Measurements from ENCODE around the gene ERCC4.

The ERCC4 gene

DNA sequence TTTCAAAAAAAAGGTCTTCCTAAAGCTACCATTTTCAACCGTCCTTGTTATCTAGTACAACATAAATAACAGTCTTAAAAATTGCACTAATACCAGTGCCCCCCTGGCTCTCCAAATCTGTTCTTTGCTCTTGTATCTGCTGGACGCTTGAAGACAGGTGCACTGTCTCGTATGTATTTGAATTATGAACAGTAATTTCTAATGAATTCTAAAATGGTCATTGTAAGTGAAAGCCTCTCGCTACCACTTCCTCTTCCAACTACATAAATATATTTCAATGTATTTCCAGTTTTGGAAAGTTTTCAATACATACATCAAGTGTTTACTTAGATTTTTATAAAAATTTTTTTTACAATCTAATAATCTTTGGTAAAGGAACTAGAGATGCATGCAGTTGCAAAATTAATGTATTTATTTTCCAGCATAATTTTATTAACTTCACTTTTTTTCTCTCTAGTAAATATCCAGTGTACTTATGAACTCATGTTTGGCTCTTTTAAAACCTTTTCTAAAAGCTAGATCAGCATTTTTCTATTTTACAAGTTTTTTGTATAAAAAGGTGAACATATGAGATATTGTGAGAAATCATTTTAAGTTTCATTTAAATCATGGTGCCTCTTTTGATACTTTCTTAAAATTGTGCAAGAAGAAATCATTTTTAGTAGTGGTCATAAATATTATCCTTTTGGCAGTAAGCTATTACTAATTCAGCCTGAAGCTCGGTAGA lies 31.0 kb downstream of the ERCC4 start:
- DNase-seq: no peak

GRCh38 chr16:13951611-13952010 lies 31.7 kb downstream of the ERCC4 start:
- no peak for DNase-seq

DNA sequence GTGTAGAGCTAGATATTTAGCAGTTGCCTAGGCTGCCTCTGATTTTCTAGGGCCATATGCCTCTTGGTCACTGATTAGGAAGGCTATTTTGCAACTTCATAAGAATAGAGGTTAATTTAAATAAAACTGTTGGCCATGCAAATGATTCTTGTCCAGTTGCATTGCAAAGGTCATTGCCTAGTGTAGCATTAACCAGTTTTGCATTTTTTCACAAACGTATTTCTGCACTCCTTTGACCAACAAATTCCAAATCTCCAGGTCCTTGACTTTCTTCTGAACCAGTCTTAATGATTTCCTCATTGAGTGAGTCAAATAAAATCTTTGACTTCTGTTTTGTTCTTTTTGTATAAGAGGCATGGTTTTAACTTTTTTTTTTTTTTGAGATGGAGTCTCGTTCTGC lies 33.5 kb downstream of the ERCC4 start:
- no peak for DNase-seq

DNA sequence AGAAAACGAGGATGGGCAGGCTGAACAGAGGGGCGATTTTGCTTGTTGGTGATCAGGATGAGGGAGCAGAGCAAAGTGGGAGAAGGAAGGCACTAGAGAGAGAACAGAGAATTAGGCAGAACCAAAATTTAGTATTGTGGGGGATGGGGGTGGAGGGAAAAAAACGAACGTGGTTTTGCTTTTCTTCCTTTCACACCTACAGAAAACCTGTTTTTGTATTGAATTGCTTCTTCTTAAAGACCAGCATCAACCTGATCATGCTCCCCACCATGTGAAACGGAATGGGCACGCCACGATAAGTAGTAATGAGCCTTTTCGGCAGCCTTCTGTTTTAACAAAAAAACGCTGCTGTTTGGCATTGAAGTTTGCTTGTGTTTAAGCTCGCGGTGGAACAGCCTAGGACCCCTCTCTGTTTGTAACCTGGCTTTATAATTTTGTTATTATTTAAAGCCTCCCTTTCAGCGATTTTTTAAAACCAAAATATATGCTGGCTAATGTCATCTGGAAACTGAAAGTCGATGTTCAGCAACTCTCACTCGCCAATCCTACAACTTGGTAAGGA lies 36.8 kb downstream of the ERCC4 start:
- no peak for DNase-seq

DNA sequence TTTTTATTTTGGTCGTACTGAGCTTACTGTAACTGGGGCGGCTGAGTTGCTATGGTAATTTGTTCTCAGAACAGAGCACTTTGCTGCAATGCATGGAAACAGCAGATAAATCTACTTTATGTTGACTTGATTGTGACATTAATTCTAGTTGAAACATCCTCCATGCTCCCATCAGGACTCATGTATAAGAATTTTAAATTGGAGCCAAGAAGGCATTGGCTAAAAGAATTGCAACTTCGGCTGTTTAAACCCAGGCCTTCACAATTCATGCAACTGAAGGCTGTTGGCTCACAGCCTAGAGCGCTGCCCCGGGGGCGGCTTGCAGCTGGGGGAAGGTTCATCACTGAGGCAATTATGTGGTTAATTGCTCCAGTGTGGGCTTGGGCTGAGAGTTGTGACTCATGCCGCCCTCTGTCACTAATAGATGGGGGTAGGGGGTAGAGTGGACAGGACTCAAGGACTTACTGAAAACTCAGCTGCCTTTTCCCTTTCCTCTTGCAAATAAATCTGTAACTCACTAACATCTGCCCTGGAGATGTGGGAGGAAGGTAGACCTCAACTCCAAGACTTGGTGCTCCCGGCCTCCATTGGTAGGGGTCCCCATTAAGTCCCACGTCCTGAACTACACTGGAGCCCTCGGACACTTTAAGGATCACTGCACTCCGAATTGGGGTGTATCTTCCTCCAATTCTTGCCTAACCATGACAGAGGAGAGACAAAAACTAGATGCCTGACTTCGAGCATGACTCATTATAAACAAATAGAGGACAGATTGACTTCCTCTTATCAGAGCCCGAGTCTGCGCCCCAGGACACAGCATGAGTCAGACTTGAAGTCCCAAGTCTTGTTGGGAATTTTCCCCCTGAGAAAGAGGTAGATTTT lies 37.5 kb downstream of the ERCC4 start:
- peak; percentile 97 to 98 for DNase-seq

DNA sequence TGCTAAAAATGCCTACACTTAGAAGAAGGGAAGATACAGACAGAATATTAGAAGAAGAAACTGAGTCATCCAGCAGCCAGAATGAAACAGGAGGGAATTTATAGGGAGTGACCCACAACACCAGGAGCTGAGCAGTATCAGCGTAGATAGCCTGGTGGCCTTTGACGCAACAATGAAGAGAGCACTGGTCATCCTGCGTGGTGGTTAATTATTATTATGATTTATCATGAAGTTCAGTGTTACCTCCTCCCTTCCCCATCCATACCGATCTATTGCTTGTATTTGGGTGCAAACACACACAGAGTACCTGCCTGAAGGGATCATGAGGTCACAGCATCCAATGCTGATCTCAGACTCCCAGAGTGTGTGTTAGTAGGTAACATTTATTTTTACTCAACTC lies 38.5 kb downstream of the ERCC4 start:
- no peak for DNase-seq

DNA sequence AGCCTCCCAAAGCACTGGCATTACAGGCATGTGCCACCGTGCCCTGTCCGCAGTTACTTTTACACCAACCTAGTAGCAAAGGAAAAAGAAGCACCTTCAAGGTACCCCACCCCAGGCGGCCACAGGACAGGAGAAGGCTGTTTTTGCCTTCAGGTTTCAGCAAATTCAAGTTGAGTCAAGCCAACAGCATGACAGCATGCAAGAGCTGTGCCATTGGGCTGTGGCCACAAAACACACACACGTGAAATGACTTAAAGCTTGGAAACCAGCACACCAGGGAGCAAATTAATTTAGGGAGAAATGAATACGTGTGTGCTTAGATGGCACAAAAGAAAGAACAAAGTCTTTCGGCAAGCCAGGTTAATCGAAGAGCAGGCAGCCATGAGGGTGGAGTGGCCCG lies 39.7 kb downstream of the ERCC4 start:
- no peak for DNase-seq

DNA sequence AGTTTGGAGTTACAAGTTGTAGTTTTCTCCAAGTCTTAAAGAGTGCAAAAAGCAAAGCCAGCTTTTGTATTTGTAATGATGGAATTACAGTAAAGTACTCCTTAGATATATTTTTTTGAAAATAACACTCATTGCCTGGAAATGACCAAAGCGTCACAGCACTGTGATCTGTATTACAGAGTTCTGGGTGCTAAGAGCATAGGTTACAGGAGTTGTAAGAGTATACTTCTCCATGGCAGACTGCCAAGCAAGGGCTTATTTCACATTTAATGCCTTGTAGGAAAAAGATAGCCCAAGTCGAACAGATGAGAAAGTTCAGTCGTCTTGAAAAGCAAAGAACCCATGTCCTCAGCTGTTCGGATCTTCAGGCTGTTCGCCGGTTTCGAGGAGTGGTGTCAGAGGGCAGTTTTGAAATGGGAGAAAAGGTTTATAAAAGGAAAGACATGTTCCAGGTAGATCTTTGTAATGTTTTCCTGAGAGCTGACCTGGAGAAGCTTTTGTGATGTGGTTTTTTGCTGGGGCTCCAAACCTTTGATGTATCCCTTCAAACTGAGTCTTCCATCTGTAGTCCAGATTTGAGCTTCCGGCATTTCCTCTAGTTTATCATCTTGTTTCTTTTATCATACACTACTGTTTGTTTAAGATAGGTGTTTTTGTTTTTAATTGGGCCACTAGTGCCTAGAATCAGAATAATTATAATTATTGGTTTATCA lies 41.3 kb downstream of the ERCC4 start:
- DNase-seq: peak in 1 of 2 donors; percentile 37

GRCh38 chr16:13962232-13962631 lies 42.3 kb downstream of the ERCC4 start:
- no peak for DNase-seq

- no peak for DNase-seq
Observed at GRCh38 chr16:13968835-13969234, 48.9 kb downstream of the ERCC4 start.

- no peak for DNase-seq
Observed at GRCh38 chr16:13969711-13970110, 49.8 kb downstream of the ERCC4 start.

DNA sequence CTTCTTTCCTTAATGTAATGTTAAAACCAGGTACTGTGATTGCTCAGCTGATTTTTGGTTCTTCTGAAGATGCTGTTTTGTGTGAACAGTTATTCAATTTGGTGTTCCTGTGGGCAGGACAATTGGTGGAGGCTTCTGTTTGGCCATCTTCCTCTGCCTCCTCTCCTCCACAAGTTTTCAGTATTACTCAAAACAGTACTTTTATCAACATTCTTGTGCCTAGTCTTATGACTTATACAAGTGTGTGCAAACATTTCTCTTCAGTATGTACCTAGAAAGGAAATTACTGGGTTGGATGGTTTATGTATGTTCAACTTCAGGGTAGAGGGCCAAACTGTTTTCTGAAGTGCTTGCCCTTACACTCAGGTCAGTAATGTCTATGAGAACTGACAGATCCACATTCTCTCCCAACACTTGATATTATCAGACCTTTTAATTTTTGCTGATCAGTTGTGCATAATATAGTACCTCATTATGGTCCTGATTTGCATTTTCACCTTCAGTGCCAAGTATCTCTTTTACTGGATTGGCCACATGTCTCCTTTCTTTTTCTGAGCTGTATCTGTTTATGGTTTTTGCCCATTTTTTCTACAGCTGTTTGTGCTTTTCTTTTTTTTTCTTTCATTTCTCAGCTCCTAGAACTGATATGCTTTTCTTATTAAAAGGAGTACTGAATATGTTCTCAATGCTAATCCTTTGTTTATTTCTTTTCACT lies 50.9 kb downstream of the ERCC4 start:
- no peak for DNase-seq

GRCh38 chr16:13973321-13974023 lies 53.5 kb downstream of the ERCC4 start:
- no peak for DNase-seq

- no peak for DNase-seq
Observed at GRCh38 chr16:13977177-13977576, 57.2 kb downstream of the ERCC4 start.

- no peak for DNase-seq
Observed at GRCh38 chr16:13982451-13982850, 62.5 kb downstream of the ERCC4 start.

GRCh38 chr16:13983625-13984024 lies 63.7 kb downstream of the ERCC4 start:
- DNase-seq: no peak

- no peak for DNase-seq
Observed at GRCh38 chr16:13984794-13985193, 64.8 kb downstream of the ERCC4 start.

DNA sequence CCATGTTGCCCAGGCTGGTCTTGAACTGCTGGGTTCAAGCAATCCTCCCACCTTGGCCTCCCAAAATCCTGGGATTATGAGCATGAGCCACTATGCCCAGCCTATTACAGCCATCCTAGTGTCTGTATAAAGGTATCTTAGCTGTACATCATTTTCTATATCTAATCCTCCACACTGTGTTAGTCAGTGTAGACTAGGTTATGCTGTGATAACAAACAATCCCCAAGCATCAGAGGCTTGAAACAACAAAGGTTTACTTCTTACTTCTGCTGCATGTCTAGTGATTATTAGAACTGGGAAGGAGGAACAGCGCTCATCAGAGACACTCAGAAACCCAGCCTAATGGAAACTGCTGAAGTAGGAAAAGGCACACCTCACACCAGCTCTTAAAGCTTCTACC lies 68.1 kb downstream of the ERCC4 start:
- DNase-seq: no peak

DNA sequence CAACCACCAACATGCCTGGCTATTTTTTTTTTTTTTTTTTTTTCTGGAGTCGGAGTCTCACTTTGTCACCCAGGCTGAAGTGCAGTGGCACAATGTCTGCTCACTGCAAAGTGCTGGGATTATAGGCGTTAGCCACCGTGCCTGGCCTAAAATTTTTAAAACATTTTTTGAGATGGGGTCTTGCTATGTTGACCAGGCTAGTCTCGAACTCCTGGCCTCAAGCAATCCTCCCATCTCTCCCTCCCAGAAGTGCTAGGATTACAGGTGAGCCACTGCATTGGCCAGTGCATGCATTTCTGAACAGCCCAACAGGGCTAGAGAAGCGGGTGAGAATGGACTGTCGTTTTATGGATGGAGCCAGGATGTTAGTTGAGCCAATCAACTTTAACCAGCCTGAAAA lies 72.4 kb downstream of the ERCC4 start:
- DNase-seq: no peak

DNA sequence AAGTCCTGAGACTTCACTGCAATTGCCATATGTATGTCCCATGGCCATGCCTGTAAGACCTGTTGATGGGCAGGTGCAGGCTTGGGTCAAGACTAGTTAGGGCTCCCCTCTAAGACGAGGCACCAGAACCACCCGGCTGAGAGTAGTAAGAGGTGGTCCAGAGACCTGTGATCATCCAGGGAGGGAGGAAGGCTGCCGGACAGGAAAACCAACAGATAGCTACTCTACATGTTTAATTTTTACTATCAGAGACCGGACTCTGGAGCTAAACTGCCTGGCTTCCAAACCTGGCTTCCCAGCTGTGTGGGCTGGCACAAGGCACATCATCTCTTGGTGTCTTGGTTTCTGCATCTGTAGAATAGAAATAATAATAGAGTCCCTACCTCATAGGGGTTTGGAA lies 73.0 kb downstream of the ERCC4 start:
- DNase-seq: no peak

GRCh38 chr16:13994239-13995106 lies 74.5 kb downstream of the ERCC4 start:
- no peak for DNase-seq
